ENCODE results near the gene LIMK2. TPM values are rescaled to one million over a fixed set of nuclear protein-coding genes. Genes with fewer than 3 reads are reported as not detected.
A peak's percentile ranks its signal among the peaks of the same experiment; 100 is the strongest.

The LIMK2 gene
- total and polyA plus RNA-seq, 9 of the 15 experiments (the other 6 are each of a cell fraction or from before 2014, with no cell fraction given) = 1.1 to 14.5 (median 8.5) TPM

- TF ChIP-seq RBFOX2 (IDR thresholded peaks at IDR 0.05; ENCODE audit: low read depth, low read length) (peak; percentile 74), GTF2F1 (IDR thresholded peaks at IDR 0.05; ENCODE audit: low read depth, low read length) (no peak), ZNF263 (CRISPR knock-in tag; IDR thresholded peaks at IDR 0.05; ENCODE audit: borderline replicate concordance) (peak; percentile 91), ZNF561 (CRISPR knock-in tag; conservative IDR thresholded peaks at IDR 0.05) (no peak), NR1H2 (CRISPR knock-in tag; IDR thresholded peaks at IDR 0.05) (0 out of 2 replicates have a peak, but pooled peaks have one; percentile 23), MBD1 (CRISPR knock-in tag; IDR thresholded peaks at IDR 0.05) (no peak), ZBTB34 (CRISPR knock-in tag; IDR thresholded peaks at IDR 0.05) (no peak), HLTF (IDR thresholded peaks at IDR 0.05) (no peak), ZNF41 (CRISPR knock-in tag; conservative IDR thresholded peaks at IDR 0.05) (no peak), ESRRB (CRISPR knock-in tag; IDR thresholded peaks at IDR 0.05; ENCODE audit: borderline replicate concordance) (no peak), ZFP30 (CRISPR knock-in tag; IDR thresholded peaks at IDR 0.05; ENCODE audit: borderline replicate concordance) (no peak), NBN (IDR thresholded peaks at IDR 0.05; ENCODE audit: low read depth) (no peak), XRCC3 (IDR thresholded peaks at IDR 0.05) (no peak), MTA1 (IDR thresholded peaks at IDR 0.05; ENCODE audit: borderline replicate concordance) (no peak), ARID1B (IDR thresholded peaks at IDR 0.05) (no peak), NR3C1 (CRISPR knock-in tag; IDR thresholded peaks at IDR 0.05) (no peak), NFE2 (IDR thresholded peaks at IDR 0.05; ENCODE audit: low read depth) (no peak), SNIP1 (IDR thresholded peaks at IDR 0.05; ENCODE audit: low read depth) (no peak), FOXO4 (CRISPR knock-in tag; IDR thresholded peaks at IDR 0.05) (no peak), FOSL1 (tag; conservative IDR thresholded peaks at IDR 0.05) (no peak), MNT (conservative IDR thresholded peaks at IDR 0.05) (peak; percentile 36 to 70; a peak in 2 of 4 replicates), IRF9 (tag; IDR thresholded peaks at IDR 0.05) (no peak)
These were observed at the start of gene LIMK2 (continued) for GRCh38 chr22:31211862-31212730.

Data from K562 (cell line).